Right cardiac atrium (tissue), 5 donors: ENCODE data around the gene ABLIM2. TPM values are rescaled to one million over a fixed set of nuclear protein-coding genes. Genes with fewer than 3 reads are reported as not detected.

ENCODE experiments used
- ATAC-seq, 2 donors: fragments of 200-7000 bp; cut with Tn5 transposase; one replicate each; pipeline versions ENCODE4 v1.8.0 to v1.9.1; 2020; ENCODE audit warnings: moderate library complexity in 2 of 2, mild to moderate bottlenecking in 1 of 2
- DNase-seq, 3 donors: peaks; one replicate each; pipeline ENCODE4 v3.0.0-alpha.2; 2020
- H3K27ac ChIP-seq: one replicate; pipeline ENCODE4 v1.5.1; 2013; ENCODE audit warnings: mild to moderate bottlenecking, low read length, control low read depth, moderate library complexity
- H3K27me3 ChIP-seq: one replicate; pipeline ENCODE4 v1.6.1; 2013; ENCODE audit not compliant: control insufficient read depth, insufficient read depth
- H3K4me1 ChIP-seq: one replicate; pipeline ENCODE4 v1.6.1; 2013; ENCODE audit warnings: low read length; ENCODE audit not compliant: control insufficient read depth, insufficient read depth
- H3K4me3 ChIP-seq: one replicate; pipeline ENCODE4 v1.5.1; 2013; ENCODE audit warnings: low read length, control low read depth
- H3K9me3 ChIP-seq: one replicate; pipeline ENCODE4 v1.6.1; 2013; ENCODE audit warnings: low read length; ENCODE audit not compliant: control insufficient read depth
- WGBS: extraction: QIAGEN DNeasy Blood & Tissue Kit; methylation state at CpG from one replicate; pipeline ENCODE4 v1.1.7; 2013; 5-methylcytosine and 5-hydroxymethylcytosine counted together
- intact Hi-C, 4 donors: fragments of 100-400 bp; cut with DNase I; formaldehyde crosslinking; loops; one replicate each; pipeline versions ENCODE4 v1.11.0 to v1.14.0; 2022 to 2023
- polyA plus RNA-seq: library from polyadenylated mRNA; stranded (reverse); fragments of 200-250 nt; gene quantifications from one replicate; pipeline ENCODE4 v1.2.3, GENCODE V29; 2013
- total RNA-seq, 4 donors: library from RNA; stranded (reverse); fragmentation: NEBNext Ultra II Directional; extraction: Animal tissue kit (Norgen Biotek cat#: 25700); gene quantifications; one replicate each; pipeline ENCODE4 v1.2.1, GENCODE V29; 2021
- donor health status: healthy with polysubstance abuse.
- donor health status: DM: no; HTN: yes; CAD: no.
- donor health status: DM: no; HTN: no; CAD: no.
- donor health status: DM: no; HTN: yes; CAD: no; lungs with severe emphysema.
- donor health status: DM: yes; HTN: yes; CAD: no.

The ABLIM2 gene
- total and polyA plus RNA-seq, 5 donors = 4.2 to 17.4 (median 8.9) TPM

DNA sequence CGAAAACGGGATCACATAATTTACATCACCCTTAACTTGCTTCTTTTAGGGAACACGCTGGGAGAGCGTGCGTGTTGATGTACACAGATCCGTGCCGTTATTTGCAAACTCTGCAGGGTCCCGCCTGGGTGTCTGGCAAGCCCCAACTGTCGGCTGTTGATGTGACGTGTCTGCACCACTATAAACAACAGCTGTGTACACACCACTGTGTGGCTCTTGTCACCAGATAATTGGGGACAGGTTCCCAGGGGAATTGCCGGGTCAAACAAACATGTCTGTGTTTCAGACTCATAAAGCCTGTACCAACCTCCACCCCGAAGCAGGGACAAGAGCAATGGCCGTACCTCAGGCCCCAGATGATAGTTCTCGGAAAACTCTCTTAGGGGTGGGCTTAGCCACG is 113.9 kb downstream of the ABLIM2 start:
- Histone ChIP-seq H3K4me3 (no peak overlapping the region), H3K27me3 (no peaks in the 10 kb centered on the region), H3K9me3 (no peaks in the 10 kb centered on the region), H3K4me1 (no peaks in the 10 kb centered on the region), H3K27ac (no peak overlapping the region)
- WGBS = 49% methylated on average over 15 of the region's 15 CpGs
- DNase-seq (no peak), ATAC-seq (no peak)
- intact Hi-C loops = no loop called here

DNA sequence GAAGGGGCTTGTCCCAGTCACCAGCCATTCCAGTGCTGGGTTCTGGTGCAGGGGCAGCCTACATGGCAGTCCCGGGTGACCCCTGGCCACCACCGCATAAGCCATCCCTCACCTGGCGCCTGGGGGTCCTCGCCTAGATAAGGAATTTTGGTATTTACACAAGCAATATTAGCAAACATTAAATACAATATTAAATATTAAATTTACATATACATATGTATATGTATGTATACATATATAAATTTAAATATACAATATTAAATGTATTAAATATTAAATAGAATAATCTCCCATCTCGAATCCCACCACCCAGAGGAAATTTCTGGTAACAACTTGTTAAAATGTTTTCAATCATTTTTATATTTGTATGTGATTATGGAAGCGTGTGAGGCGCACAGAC is 114.4 kb downstream of the ABLIM2 start:
- Histone ChIP-seq H3K27me3 (no peaks in the 10 kb centered on the region), H3K4me1 (no peaks in the 10 kb centered on the region), H3K4me3 (no peak overlapping the region), H3K27ac (no peak overlapping the region), H3K9me3 (no peaks in the 10 kb centered on the region)
- no peak for ATAC-seq
- DNase-seq = no peak
- 85% methylated on average over 7 of the region's 7 CpGs for WGBS
- intact Hi-C loops = no loop called here

DNA sequence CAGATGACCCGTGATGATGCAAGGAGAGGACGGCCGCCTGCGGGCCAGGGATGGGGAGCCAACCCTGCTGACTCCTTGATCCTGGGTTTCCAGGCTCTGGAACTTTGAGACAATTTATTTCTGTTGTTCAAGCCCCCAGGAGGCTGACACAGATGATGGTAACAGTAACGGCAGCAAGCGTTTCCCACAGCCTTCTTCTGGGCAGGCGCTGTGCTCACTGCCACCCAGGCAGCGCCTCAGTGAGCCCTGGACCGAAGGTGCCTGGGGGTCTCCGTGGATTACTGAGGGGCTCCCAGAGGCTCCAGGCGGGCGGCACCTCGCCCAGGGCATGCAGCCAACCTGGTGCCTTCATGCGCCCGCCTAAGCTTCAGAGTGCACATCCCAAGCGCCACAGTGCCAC is 115.0 kb downstream of the ABLIM2 start:
- no peak for ATAC-seq
- Histone ChIP-seq H3K4me3 (no peak overlapping the region), H3K27ac (no peak overlapping the region), H3K27me3 (no peaks in the 10 kb centered on the region), H3K9me3 (no peaks in the 10 kb centered on the region), H3K4me1 (no peaks in the 10 kb centered on the region)
- intact Hi-C loops = no loop called here
- WGBS = 92% methylated on average over 16 of the region's 16 CpGs
- DNase-seq = no peak

DNA sequence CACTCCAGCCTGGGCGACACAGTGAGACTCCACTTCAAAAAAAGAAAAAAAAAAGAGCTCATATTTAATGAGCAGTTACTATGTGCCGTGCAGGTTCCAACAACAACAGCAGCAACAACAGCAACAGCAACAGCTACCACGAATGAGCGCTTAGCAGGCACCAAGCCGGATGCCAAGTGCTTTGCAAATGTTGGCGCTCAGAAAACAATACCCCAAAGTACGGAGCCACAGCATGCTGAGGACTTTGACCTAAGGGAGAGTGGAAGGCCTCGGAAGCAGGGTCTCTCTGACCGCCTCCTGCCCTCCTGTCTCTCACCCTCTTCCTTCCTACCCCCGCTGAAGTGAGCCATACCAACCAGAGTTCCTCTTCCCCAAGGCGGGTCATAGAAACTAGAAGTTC is 116.7 kb downstream of the ABLIM2 start:
- Histone ChIP-seq H3K9me3 (no peaks in the 10 kb centered on the region), H3K4me1 (no peaks in the 10 kb centered on the region), H3K4me3 (no peak overlapping the region), H3K27ac (no peak overlapping the region), H3K27me3 (no peaks in the 10 kb centered on the region)
- peak in 1 of 3 donors; percentile 9 for DNase-seq
- no peak for ATAC-seq
- WGBS = 89% methylated on average over 11 of the region's 11 CpGs
- intact Hi-C loops = no loop called here

DNA sequence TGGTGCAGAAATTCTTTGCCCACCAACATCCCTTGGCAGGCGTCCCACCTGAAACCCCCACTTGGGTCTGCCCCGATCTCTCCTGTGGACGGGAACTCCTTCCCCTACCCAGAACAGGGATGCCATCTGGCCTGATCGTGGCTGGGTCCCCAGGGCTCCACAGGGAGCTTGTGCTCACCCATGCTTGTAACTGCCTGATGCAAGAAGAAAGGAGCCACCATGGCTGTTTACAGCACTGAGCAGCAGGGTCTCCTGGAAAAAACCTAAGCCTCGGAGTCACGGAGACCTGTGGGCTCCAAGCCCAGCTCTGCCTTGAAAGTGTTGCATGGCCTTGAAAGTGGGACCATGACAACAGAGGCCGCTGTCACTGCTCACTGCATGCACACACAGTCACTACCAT is 117.4 kb downstream of the ABLIM2 start:
- peak in 1 of 3 donors; percentile 49 for DNase-seq
- no peaks in the 10 kb centered on the region for H3K27me3 ChIP-seq
- no peak overlapping the region for H3K4me3 ChIP-seq
- no peaks in the 10 kb centered on the region for H3K4me1 ChIP-seq
- ATAC-seq = no peak
- 95% methylated on average over 7 of the region's 7 CpGs for WGBS
- H3K9me3 ChIP-seq = no peaks in the 10 kb centered on the region
- intact Hi-C loops = no loop called here
- H3K27ac ChIP-seq = no peak overlapping the region

DNA sequence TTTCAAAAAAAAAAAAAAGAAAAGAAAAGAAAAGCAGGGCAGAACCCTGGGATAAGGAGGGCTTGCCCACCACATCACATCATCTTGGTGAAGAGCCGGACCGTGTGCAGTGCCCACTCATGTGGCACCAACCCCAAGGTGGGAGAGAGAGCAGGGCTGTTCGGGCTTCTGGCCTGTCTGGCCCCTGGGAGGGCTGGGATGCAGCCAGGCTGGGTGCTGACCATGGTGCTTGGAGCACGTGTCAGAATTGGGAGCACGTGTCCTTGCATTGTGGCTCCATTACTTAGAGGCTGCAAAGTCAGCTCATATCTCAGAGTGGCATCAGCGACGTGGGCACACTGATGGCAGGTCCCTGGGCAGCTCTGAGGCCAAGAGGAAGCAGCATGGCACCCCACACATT is 118.0 kb downstream of the ABLIM2 start:
- peak in 1 of 3 donors; percentile 13 for DNase-seq
- H3K4me3 ChIP-seq = no peak overlapping the region
- no peaks in the 10 kb centered on the region for H3K9me3 ChIP-seq
- ATAC-seq = no peak
- WGBS = 72% methylated on average over 7 of the region's 7 CpGs
- H3K4me1 ChIP-seq = no peaks in the 10 kb centered on the region
- intact Hi-C loops = no loop called here
- no peak overlapping the region for H3K27ac ChIP-seq
- H3K27me3 ChIP-seq = no peaks in the 10 kb centered on the region

DNA sequence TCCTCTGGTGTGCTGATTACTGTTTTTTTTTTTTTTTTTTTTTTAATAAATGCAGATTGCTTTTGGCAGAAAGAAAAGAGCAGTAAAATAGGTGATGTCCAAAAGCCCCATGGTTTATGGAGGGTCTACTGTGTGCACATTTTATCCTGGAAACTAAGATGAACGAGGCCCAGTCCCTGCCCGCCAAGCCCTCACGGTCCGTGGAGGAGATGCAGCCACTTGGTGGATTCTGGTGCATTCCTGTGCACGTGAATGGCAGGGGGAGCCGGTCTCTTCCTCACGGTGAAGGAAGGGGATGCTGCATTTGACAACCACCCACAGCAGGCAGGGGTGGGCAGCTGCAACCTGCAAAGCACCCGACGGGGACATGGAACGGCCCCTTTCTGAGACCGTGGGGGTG is 118.8 kb downstream of the ABLIM2 start:
- intact Hi-C loops = no loop called here
- no peak for ATAC-seq

DNA sequence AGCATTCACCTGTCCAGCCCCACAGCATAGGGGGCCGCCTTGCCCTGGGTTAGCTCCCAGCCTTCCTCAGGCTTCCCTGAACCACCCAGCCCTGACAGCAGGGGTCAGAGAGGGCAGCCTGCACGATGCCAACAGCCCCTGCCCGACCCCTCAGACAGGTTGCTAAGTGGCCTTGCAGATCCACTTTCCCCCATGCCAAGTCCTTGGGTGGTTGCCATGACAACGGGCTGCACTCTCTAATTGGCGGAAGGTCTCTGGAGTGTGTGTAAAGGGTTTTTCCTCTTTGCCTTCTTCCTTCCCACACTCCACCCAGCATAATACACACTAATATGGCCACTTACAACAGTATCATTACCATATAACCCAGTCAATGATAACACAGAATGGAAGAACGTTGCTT is 119.3 kb downstream of the ABLIM2 start:
- Histone ChIP-seq H3K4me3 (no peak overlapping the region), H3K4me1 (no peaks in the 10 kb centered on the region), H3K27ac (no peak overlapping the region), H3K9me3 (no peaks in the 10 kb centered on the region), H3K27me3 (no peaks in the 10 kb centered on the region)
- DNase-seq (peak in 1 of 3 donors; percentile 48), ATAC-seq (no peak)
- intact Hi-C loops = no loop called here
- 40% methylated on average over 6 of the region's 6 CpGs for WGBS

More for the DNA sequence above, 118.8 kb downstream of the ABLIM2 start:
- H3K4me1 ChIP-seq = no peaks in the 10 kb centered on the region
- H3K27me3 ChIP-seq = no peaks in the 10 kb centered on the region
- H3K9me3 ChIP-seq = no peaks in the 10 kb centered on the region
- no peak overlapping the region for H3K27ac ChIP-seq
- no peak overlapping the region for H3K4me3 ChIP-seq
- DNase-seq = no peak
- 87% methylated on average over 11 of the region's 11 CpGs for WGBS

DNA sequence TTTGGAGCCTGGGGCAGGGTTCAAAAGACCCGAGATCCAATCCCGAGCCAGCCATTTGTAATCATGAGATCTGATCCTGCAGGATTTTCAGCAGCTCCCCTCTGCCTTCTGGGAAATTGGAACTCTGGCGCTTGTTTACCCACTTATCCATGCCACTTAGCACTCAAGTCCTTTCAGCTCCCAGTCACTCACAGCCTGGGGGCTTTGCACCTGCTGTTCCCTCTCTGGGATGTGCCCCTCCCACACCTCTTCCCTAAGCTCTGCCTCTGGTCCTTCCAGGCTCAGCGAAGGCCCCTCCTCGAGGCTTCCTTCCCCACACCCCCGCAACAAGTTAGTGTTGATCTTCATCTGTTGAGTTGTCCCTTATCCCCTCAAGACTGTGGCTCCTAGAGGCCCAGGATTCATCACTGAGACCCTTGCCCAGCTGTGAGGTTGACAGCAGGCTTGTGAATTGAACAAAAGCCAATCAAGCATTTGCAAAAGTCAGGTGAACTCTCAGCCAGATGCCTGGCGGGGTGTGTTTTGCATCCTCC is 119.8 kb downstream of the ABLIM2 start:
- Histone ChIP-seq H3K27ac (no peak overlapping the region), H3K27me3 (no peaks in the 10 kb centered on the region), H3K9me3 (no peaks in the 10 kb centered on the region), H3K4me3 (no peak overlapping the region), H3K4me1 (no peaks in the 10 kb centered on the region)
- DNase-seq (peak in 1 of 3 donors; percentile 10), ATAC-seq (no peak)
- intact Hi-C loops = no loop called here
- WGBS = 76% methylated on average over 7 of the region's 7 CpGs

DNA sequence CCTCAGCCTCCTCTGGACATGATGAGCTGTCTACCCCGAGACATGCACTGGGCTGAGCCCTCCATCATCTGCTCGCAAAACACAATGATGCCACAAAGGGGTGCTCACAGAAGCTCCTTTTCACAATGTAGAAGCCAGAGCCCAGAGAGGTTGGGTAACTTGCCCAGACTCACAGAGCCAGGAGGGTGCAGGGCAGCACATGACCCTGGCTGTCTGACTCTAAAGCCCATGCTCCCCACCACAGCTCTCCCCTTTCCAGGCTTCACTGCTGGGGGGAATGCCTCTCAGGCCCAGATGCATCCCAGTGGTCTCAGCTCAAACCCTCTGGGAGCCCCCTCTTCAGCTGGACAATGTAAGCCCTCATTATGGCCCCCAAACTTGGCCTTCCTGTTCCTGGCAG is 120.5 kb downstream of the ABLIM2 start:
- WGBS = 83% methylated on average over 2 of the region's 2 CpGs
- Histone ChIP-seq H3K4me3 (no peak overlapping the region), H3K4me1 (no peaks in the 10 kb centered on the region), H3K9me3 (no peaks in the 10 kb centered on the region), H3K27ac (no peak overlapping the region), H3K27me3 (no peaks in the 10 kb centered on the region)
- ATAC-seq (no peak), DNase-seq (peak in 1 of 3 donors; percentile 9)
- intact Hi-C loops = no loop called here

DNA sequence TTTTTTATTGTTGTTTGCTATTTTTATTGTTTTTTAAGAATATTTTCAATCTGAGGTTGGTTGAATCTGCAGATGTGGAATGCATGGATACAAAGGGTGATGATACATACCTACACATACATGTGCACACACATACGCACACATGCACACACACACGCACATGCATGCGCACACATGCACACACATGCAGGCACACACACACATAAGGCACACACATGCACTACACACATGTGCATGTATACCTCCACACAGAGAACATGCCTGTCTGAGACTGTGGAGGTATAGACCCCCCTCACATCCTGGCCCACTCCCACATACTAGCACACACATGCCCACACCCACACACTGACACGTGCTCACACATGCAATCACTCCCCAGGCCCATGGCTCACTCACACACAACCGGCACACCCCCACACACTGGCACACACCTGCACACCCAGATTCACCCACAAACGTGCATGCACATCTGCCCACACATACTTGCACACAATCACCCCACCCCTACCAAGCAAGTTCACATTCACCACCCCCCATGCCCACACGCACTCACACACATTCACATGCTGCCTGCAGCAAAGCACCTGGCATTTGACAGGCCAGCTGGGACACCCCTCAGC is 121.4 kb downstream of the ABLIM2 start:
- DNase-seq = no peak
- Histone ChIP-seq H3K27ac (no peak overlapping the region), H3K27me3 (no peaks in the 10 kb centered on the region), H3K4me3 (no peak overlapping the region), H3K4me1 (no peaks in the 10 kb centered on the region), H3K9me3 (no peaks in the 10 kb centered on the region)
- intact Hi-C loops = no loop called here
- WGBS = 92% methylated on average over 7 of the region's 7 CpGs
- no peak for ATAC-seq

DNA sequence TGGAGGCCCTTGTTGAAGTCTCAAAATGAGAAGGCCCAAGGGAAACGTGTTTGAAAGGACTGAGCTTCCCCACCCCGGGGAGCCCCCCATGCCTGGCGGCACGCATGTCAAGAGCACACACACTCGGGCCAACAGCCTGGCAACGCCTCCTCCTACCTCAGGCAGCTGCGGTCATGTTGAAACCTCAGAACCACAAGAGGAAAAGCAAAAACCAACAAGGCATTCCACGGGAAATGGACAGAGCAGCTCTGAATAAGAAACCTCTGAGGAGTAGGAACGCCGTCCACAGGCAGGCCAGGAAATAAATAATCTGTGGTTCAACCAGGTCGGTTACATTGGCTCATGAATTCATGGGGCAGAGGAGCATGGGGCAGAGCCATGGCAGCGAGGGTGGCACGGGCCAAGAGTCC is 123.2 kb downstream of the ABLIM2 start:
- H3K27ac ChIP-seq = no peak overlapping the region
- DNase-seq (peak in 1 of 3 donors; percentile 40), ATAC-seq (no peak)
- H3K4me1 ChIP-seq = no peaks in the 10 kb centered on the region
- H3K9me3 ChIP-seq = no peaks in the 10 kb centered on the region
- H3K4me3 ChIP-seq = no peak overlapping the region
- H3K27me3 ChIP-seq = no peaks in the 10 kb centered on the region
- 58% methylated on average over 13 of the region's 13 CpGs for WGBS
- intact Hi-C loops = no loop called here
